T-cell (primary cell): ENCODE data around the gene FXYD6. TPM values are rescaled to one million over a fixed set of nuclear protein-coding genes. Genes with fewer than 3 reads are reported as not detected.
"Not testable (repeated sequence)": the region's sequence is repeated elsewhere in the genome, so short reads cannot be mapped to it uniquely, and the experiment has no call there.

Experiments
- ATAC-seq, 4 experiments: fragments of 200-7000 bp in 3 of 4; fragments of 150-1000 bp in 1 of 4; cut with Tn5 transposase; replicated peaks in 1 of 4; 1 replicate in 3 of 4; 2 replicates in 1 of 4; pipeline ENCODE4 v1.10.0; 2021; ENCODE audit warnings: moderate library complexity in 3 of 4, mild to moderate bottlenecking in 2 of 4, moderate number of reproducible peaks in 1 of 4
- CTCF ChIA-PET, 2 donors: fragments of 300-600 bp; sonication (Branson Sonifier 250); formaldehyde crosslinking; loops; one replicate each; lab custom pipeline; 2022; ENCODE audit warnings: antibody characterized with exemption in 2 of 2; lab: Charles Lee
- POLR2A ChIA-PET, 2 donors: fragments of 300-600 bp; sonication (Branson Sonifier 250); formaldehyde crosslinking; loops; one replicate each; lab custom pipeline; 2022; ENCODE audit warnings: antibody characterized with exemption in 2 of 2; lab: Charles Lee
- DNase-seq, 35 experiments: peaks; one replicate each; pipeline versions ENCODE4 v3.0.0 to v3.0.0-alpha.2; 2013 to 2023
- H3K27ac ChIP-seq: one replicate; pipeline ENCODE4 v1.5.1; 2013; ENCODE audit warnings: low read length
- H3K27me3 ChIP-seq, 2 experiments: replicated peaks in 1 of 2; 1 replicate in 1 of 2; 2 replicates in 1 of 2; pipeline versions ENCODE4 v1.6.1 to v1.7.0; 2013; ENCODE audit warnings: low read length in 1 of 2, mixed read lengths in 1 of 2; ENCODE audit not compliant: control insufficient read depth in 2 of 2, insufficient read depth in 2 of 2; ENCODE audit errors: extremely low read depth in 1 of 2
- H3K36me3 ChIP-seq, 2 donors: 1 replicate in 1 of 2; 2 replicates in 1 of 2; pipeline versions ENCODE4 v1.6.1 to v1.7.0; 2013; ENCODE audit warnings: low read length in 1 of 2; ENCODE audit not compliant: control insufficient read depth in 2 of 2, insufficient read depth in 1 of 2; ENCODE audit errors: extremely low read depth in 1 of 2
- H3K4me1 ChIP-seq, 2 experiments: 1 replicate in 1 of 2; 2 replicates in 1 of 2; pipeline versions ENCODE4 v1.6.1 to v1.7.0; 2013; ENCODE audit warnings: low read length in 2 of 2, mixed read lengths in 1 of 2; ENCODE audit not compliant: insufficient read depth in 2 of 2, control insufficient read depth in 1 of 2; ENCODE audit errors: extremely low read depth in 1 of 2
- H3K4me3 ChIP-seq, 2 donors: 1 replicate in 1 of 2; 2 replicates in 1 of 2; pipeline versions ENCODE4 v1.5.1 to v1.7.0; 2013; ENCODE audit warnings: mild to moderate bottlenecking in 2 of 2, low read length in 1 of 2, moderate library complexity in 1 of 2; ENCODE audit not compliant: control insufficient read depth in 1 of 2; ENCODE audit errors: extremely low read depth in 1 of 2
- H3K9me3 ChIP-seq: 2 replicates; pipeline ENCODE4 v1.7.0; 2013
- H3K27ac Mint-ChIP-seq, 2 donors: one replicate each; pipeline ENCODE4 v1.8.0; 2020 to 2021; ENCODE audit warnings: mild to moderate bottlenecking in 2 of 2, mixed read lengths in 2 of 2
- H3K27me3 Mint-ChIP-seq, 2 donors: one replicate each; pipeline ENCODE4 v1.8.0; 2021 to 2022; ENCODE audit warnings: mixed read lengths in 2 of 2
- H3K36me3 Mint-ChIP-seq: one replicate; pipeline ENCODE4 v1.8.0; 2021; ENCODE audit warnings: mixed read lengths
- H3K4me1 Mint-ChIP-seq, 3 donors: one replicate each; pipeline ENCODE4 v1.8.0; 2020 to 2022; ENCODE audit warnings: mixed read lengths in 3 of 3, mild to moderate bottlenecking in 1 of 3
- H3K4me3 Mint-ChIP-seq, 3 donors: one replicate each; pipeline ENCODE4 v1.8.0; 2020 to 2022; ENCODE audit warnings: mild to moderate bottlenecking in 3 of 3, mixed read lengths in 3 of 3, moderate library complexity in 3 of 3
- H3K9me3 Mint-ChIP-seq, 3 donors: one replicate each; pipeline ENCODE4 v1.8.0; 2020 to 2022; ENCODE audit warnings: mixed read lengths in 3 of 3
- WGBS: methylation state at CpG from one replicate; pipeline ENCODE4 v1.1.5; 2013; ENCODE audit warnings: missing lambda C conversion rate; ENCODE audit not compliant: insufficient coverage; 5-methylcytosine and 5-hydroxymethylcytosine counted together
- total RNA-seq, 35 experiments: library from RNA in 6 of 35; stranded (reverse) in 6 of 35; fragments of 120-200 nt in 1 of 35; gene quantifications; one replicate each; pipeline versions ENCODE4 v1.2.1 to v1.2.4 and lab custom pipeline; 2013 to 2026

Gene FXYD6
- total RNA-seq, 5 donors from 2014 or later (not counting 1 experiment from before 2014, with no cell fraction given): 0.38 to 0.73 (median 0.53) TPM; not detected in 2

DNA sequence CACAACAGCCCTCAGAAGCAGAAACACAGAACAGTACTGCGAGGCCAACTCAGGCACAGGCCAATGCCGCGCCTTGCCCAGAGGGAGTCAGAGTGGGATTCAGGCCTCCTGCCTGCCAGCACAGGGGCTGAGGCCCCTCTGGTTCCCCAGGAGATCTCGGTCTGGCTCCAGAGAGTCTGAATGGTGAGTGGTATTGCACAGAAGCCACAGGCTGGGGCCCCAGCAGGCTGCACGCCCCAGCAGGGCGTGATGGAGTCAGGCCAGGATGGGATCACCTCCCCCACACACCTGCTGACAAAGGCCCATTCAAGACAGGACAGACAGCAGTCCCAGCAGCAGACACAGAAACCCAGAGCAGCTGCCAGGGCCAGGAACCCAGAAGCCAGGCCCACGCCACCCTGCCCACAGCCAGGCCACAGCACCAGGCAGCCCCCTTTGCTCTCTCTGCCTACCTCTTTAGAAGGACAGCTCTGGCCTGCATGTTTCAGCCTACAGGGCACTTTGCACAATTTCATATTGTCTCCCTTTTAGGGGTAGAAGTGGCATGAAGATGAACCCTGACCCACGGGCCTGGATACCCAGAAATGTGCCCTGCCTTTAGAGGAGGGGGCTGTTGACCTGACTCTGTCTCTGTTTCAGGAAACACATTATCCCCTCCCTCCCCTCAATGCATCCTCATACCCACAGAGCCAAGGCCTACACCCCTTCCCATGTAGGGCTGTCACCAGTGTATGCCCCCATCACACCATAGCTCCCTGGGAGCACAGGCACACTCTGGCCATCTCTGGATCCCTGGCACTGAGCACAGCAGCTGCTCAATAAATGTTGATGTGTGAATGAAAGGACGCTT lies 6.1 kb downstream of the FXYD6 start:
- ChIA-PET CTCF (no interaction called here), POLR2A (no interaction called here)
- DNase-seq: no peak
- peaks cover 15 to 23% (median 15%) of the 10 kb centered on the region in 3 donors for H3K4me1 Mint-ChIP-seq
- Histone ChIP-seq H3K4me1 (peaks cover 3 to 19% of the 10 kb centered on the region in 2 experiments), H3K36me3 (no peaks in the 10 kb centered on the region), H3K27ac (no peak overlapping the region), H3K4me3 (no peak overlapping the region), H3K27me3 (peaks cover 0 to 58% of the 10 kb centered on the region in 2 experiments), H3K9me3 (no peaks in the 10 kb centered on the region)
- no peak overlapping the region for H3K27ac Mint-ChIP-seq
- H3K36me3 Mint-ChIP-seq: no peaks in the 10 kb centered on the region
- ATAC-seq: no peak
- H3K27me3 Mint-ChIP-seq: peaks cover 22 to 36% of the 10 kb centered on the region in 2 donors
- no peaks in the 10 kb centered on the region for H3K9me3 Mint-ChIP-seq
- H3K4me3 Mint-ChIP-seq: no peak overlapping the region
- 67% methylated on average over 1 of the region's 9 CpGs for WGBS

DNA sequence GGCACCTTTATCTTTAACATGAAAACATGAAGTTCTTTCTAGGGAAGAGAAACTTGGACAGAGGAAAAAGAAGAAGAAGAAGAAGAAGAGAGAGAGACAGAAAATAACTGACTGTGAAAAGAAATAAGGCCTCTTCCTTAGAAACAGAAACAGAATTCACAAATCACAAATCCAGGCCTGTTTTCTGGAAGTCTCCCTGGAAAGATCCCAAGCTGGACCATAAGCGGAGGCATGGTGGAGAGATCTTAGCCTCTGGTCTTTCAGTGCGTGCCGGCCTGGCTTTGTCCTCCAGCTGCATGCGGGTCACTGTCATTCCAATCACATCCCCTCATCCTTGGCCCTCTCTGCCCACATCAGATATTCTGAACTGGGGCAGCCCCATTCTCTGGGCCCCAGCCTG lies 6.9 kb downstream of the FXYD6 start:
- no peak overlapping the region for H3K4me3 ChIP-seq
- CTCF ChIA-PET: no interaction called here
- H3K36me3 ChIP-seq: no peaks in the 10 kb centered on the region
- H3K4me1 ChIP-seq: peaks cover 2 to 12% of the 10 kb centered on the region in 2 experiments
- Mint-ChIP-seq H3K9me3 (no peaks in the 10 kb centered on the region), H3K36me3 (no peaks in the 10 kb centered on the region), H3K27me3 (peaks cover 16 to 30% of the 10 kb centered on the region in 2 donors), H3K27ac (no peak overlapping the region), H3K4me1 (peaks cover 9 to 17% (median 10%) of the 10 kb centered on the region in 3 donors), H3K4me3 (no peak overlapping the region)
- POLR2A ChIA-PET: no interaction called here
- WGBS: 68% methylated on average over 4 of the region's 4 CpGs
- H3K9me3 ChIP-seq: no peaks in the 10 kb centered on the region
- DNase-seq (no peak), ATAC-seq (no peak)
- H3K27ac ChIP-seq: no peak overlapping the region
- H3K27me3 ChIP-seq: peaks cover 0 to 51% of the 10 kb centered on the region in 2 experiments

DNA sequence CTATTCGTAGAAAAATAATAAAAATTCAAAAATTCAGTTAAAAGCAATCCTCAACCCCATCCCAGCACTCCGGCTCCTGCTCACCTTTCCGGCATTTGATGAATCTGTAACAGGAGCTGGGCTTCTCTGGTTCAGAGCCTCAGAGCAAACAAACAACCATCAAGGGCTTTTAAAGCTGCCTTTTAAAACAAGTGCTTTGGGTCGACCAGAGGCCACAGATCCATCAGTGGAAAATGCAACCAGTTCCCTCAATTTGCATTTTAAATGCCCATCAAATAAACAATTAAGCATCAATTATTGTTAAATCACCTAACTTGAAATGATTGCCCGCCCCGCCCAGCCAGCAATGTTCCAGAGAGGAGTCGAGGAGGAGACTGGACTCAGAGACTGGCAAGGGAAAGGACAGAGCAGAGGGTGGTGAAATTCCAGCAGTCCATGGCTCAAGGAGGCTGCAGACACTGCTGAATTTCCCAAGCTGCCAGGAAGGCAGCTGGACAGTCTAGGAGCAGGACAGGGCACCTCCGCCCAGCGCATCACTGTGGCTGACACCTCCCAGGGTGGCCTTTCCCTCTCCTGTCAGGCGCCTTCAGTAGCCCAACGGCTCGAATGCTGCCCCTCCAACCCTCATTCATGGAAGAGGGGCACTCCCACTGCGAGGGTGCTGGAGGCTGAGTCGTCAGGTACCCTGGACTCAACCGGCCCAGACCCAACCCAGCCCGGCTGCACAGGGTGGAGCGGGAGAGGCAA lies 7.5 kb downstream of the FXYD6 start:
- Mint-ChIP-seq H3K27me3 (peaks cover 13 to 25% of the 10 kb centered on the region in 2 donors), H3K4me3 (no peak overlapping the region), H3K4me1 (peaks cover 4 to 12% (median 7%) of the 10 kb centered on the region in 3 donors), H3K9me3 (no peaks in the 10 kb centered on the region), H3K27ac (no peak overlapping the region), H3K36me3 (no peaks in the 10 kb centered on the region)
- no peak for ATAC-seq
- no peak overlapping the region for H3K4me3 ChIP-seq
- H3K36me3 ChIP-seq: no peaks in the 10 kb centered on the region
- H3K4me1 ChIP-seq: peaks cover 2 to 6% of the 10 kb centered on the region in 2 experiments
- H3K9me3 ChIP-seq: no peaks in the 10 kb centered on the region
- 83% methylated on average over 8 of the region's 17 CpGs for WGBS
- no peak for DNase-seq
- no peak overlapping the region for H3K27ac ChIP-seq
- peaks cover 0 to 45% of the 10 kb centered on the region in 2 experiments for H3K27me3 ChIP-seq
- ChIA-PET POLR2A (no interaction called here), CTCF (no interaction called here)

DNA sequence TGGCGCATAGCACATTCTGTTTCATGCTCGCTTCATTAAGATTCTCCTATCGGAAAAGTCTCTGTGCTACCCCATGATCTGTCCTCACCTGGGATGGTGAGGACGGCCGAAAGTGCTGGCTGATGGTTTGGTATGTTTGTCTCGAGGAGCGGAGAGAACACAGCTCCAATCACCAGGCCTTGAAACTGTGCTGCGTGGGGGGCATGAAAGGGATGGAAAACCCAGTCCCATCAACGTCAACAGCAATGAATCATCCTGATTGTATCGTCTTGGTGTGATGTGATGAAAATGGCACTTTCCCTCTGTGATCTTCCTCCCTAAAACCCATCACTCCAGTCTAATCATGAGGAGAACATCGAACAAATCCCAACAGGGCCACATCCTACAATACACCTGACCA lies 8.4 kb downstream of the FXYD6 start:
- ChIA-PET CTCF (no interaction called here), POLR2A (no interaction called here)
- H3K4me1 Mint-ChIP-seq: peaks cover 0 to 7% (median 3%) of the 10 kb centered on the region in 3 donors
- no peak for ATAC-seq
- H3K4me1 ChIP-seq: peaks cover under 1 to 5% of the 10 kb centered on the region in 2 experiments
- H3K36me3 Mint-ChIP-seq: no peaks in the 10 kb centered on the region
- H3K27me3 ChIP-seq: peaks cover 0 to 37% of the 10 kb centered on the region in 2 experiments
- no peak overlapping the region for H3K27ac Mint-ChIP-seq
- no peak overlapping the region for H3K27ac ChIP-seq
- peaks cover 8 to 20% of the 10 kb centered on the region in 2 donors for H3K27me3 Mint-ChIP-seq
- WGBS: 100% methylated on average over 1 of the region's 11 CpGs
- H3K9me3 ChIP-seq: no peaks in the 10 kb centered on the region
- no peaks in the 10 kb centered on the region for H3K9me3 Mint-ChIP-seq
- no peaks in the 10 kb centered on the region for H3K36me3 ChIP-seq
- DNase-seq: no peak
- H3K4me3 ChIP-seq: no peak overlapping the region
- no peak overlapping the region for H3K4me3 Mint-ChIP-seq

DNA sequence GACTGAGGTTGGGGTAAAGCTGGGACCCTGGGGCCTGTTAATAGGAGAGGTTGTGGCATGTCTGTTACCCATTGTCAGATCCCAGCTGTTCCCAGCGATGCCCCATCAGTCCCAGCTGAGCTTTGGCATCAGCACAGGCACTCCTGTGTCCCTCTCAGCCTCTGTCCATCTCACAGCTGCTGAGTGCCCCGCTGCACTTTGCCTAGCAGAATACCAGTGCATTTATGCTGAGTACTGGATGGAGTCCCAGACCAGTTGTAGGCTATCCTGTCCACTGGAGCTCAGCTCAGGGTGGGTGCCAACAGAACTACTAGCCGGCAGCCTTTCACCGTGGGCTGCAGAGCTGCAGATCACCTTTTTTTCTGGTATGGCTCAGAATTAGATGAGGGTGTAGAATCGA lies 9.9 kb downstream of the FXYD6 start:
- Mint-ChIP-seq H3K27me3 (peaks cover 0 to 10% of the 10 kb centered on the region in 2 donors), H3K27ac (no peak overlapping the region), H3K4me1 (peaks cover 0 to 4% (median 0%) of the 10 kb centered on the region in 3 donors), H3K9me3 (no peaks in the 10 kb centered on the region), H3K36me3 (no peaks in the 10 kb centered on the region), H3K4me3 (no peak overlapping the region)
- 86% methylated on average over 2 of the region's 5 CpGs for WGBS
- DNase-seq (no peak), ATAC-seq (no peak)
- ChIA-PET CTCF (no interaction called here), POLR2A (interaction anchor here in 1 of 2 donors (0.6 kb wide), 1 partner anchor 136 kb away, joined by 3 read pairs; no protein-coding TSS in a partner anchor)
- H3K4me3 ChIP-seq: no peak overlapping the region
- no peak overlapping the region for H3K27ac ChIP-seq
- no peaks in the 10 kb centered on the region for H3K4me1 ChIP-seq
- peaks cover 0 to 32% of the 10 kb centered on the region in 2 experiments for H3K27me3 ChIP-seq
- no peaks in the 10 kb centered on the region for H3K9me3 ChIP-seq
- no peaks in the 10 kb centered on the region for H3K36me3 ChIP-seq

DNA sequence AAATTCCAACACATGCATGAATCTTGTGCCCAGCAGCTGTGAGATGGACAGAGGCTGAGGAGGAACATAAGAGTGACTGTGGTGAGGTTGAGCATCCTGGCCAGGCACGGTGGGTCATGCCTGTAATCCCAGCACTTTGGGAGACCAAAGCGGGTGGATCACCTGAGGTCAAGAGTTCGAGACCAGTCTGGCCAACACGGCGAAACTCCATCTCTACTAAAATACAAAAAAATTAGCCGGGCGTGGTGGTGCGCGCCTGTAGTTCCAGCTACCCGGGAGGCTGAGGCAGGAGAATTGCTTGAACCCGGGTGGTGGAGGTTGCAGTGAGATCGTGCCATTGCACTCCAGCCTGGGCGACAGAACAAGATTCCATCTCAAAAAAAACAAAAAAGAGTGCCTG lies 10.9 kb downstream of the FXYD6 start:
- CTCF ChIA-PET, H3K4me3 ChIP-seq, H3K36me3 Mint-ChIP-seq, H3K9me3 ChIP-seq, H3K4me1 Mint-ChIP-seq, H3K9me3 Mint-ChIP-seq, POLR2A ChIA-PET, H3K36me3 ChIP-seq, ATAC-seq, H3K27ac Mint-ChIP-seq, H3K27ac ChIP-seq, H3K4me1 ChIP-seq, H3K4me3 Mint-ChIP-seq, DNase-seq, H3K27me3 Mint-ChIP-seq: not testable (repeated sequence)
- WGBS: 91% methylated on average over 7 of the region's 13 CpGs
- peaks cover 0 to 32% of the 10 kb centered on the region in 2 experiments for H3K27me3 ChIP-seq
